Upper lobe of left lung (tissue), 6 donors: ENCODE results near the gene CDH13. TPM values are rescaled to one million over a fixed set of nuclear protein-coding genes. Genes with fewer than 3 reads are reported as not detected.
A peak's percentile ranks its signal among the peaks of the same experiment; 100 is the strongest.

Source experiments
- ATAC-seq, 2 donors: fragments of 200-7000 bp; cut with Tn5 transposase; one replicate each; pipeline ENCODE4 v1.9.1; 2022; ENCODE audit warnings: mild to moderate bottlenecking in 2 of 2, moderate library complexity in 2 of 2; ENCODE audit not compliant: low FRiP score in 2 of 2
- DNase-seq, 2 donors: peaks; one replicate each; pipeline ENCODE4 v3.0.0-alpha.2; 2019 to 2020
- H3K27ac ChIP-seq, 4 donors: fragments of 200-600 bp; sonication (generic); one replicate each; pipeline ENCODE4 v1.5.1; 2016 to 2019
- H3K27me3 ChIP-seq, 4 donors: fragments of 200-600 bp; sonication (generic); one replicate each; pipeline ENCODE4 v1.5.1; 2017 to 2019
- H3K36me3 ChIP-seq, 4 donors: fragments of 200-600 bp; sonication (generic); one replicate each; pipeline ENCODE4 v1.5.1; 2016 to 2019
- H3K4me1 ChIP-seq, 4 donors: fragments of 200-600 bp; sonication (generic); one replicate each; pipeline ENCODE4 v1.5.1; 2018 to 2019
- H3K4me3 ChIP-seq, 4 donors: fragments of 200-600 bp; sonication (generic); one replicate each; pipeline ENCODE4 v1.5.1; 2017 to 2019; ENCODE audit warnings: mild to moderate bottlenecking in 2 of 4, moderate library complexity in 1 of 4
- H3K9me3 ChIP-seq, 4 donors: fragments of 200-600 bp; sonication (generic); one replicate each; pipeline ENCODE4 v1.5.1; 2018 to 2019
- CTCF ChIP-seq, 6 experiments: fragments of 450-650 bp in 4 of 6; fragments of 200-600 bp in 2 of 6; sonication (generic) in 2 of 6; IDR thresholded peaks; one replicate each; pipeline ENCODE4 v1.5.1; 2016 to 2019; ENCODE audit warnings: antibody characterized with exemption in 6 of 6
- EP300 ChIP-seq, 4 donors: sonication (generic); formaldehyde crosslinking; IDR thresholded peaks; one replicate each; pipeline ENCODE4 v1.5.1; 2017; ENCODE audit warnings: antibody characterized with exemption in 4 of 4, control low read depth in 2 of 4
- POLR2A ChIP-seq, 4 donors: fragments of 450-650 bp; IDR thresholded peaks; one replicate each; pipeline ENCODE4 v1.5.1; 2016 to 2017; ENCODE audit warnings: antibody characterized with exemption in 4 of 4, mild to moderate bottlenecking in 2 of 4
- POLR2AphosphoS5 ChIP-seq, 2 donors: sonication (generic); formaldehyde crosslinking; IDR thresholded peaks; one replicate each; pipeline ENCODE4 v1.5.1; 2017; ENCODE audit warnings: antibody characterized with exemption in 2 of 2
- WGBS, 2 donors: methylation state at CpG; one replicate each; pipeline ENCODE4 v1.1.5; 2017 to 2018; 5-methylcytosine and 5-hydroxymethylcytosine counted together
- total RNA-seq, 6 donors: library from RNA; depleted of rRNA in 4 of 6; stranded (reverse); fragments of >200 nt in 4 of 6; gene quantifications; one replicate each; pipeline versions ENCODE4 v1.1.0 to v1.2.1, GENCODE V29; 2016 to 2021
- donor health status: DM: no; HTN: no; CAD: no; lungs with moderate emphysema.
- donor health status: DM: no; HTN: yes; CAD: no; lungs with severe emphysema.

Gene CDH13
- total RNA-seq, 6 donors from 2014 or later = 11.3 to 39.8 (median 19.9) TPM

- Histone ChIP-seq H3K4me3 (no peak overlapping the region), H3K9me3 (no peaks in the 10 kb centered on the region), H3K36me3 (no peaks in the 10 kb centered on the region), H3K27me3 (no peaks in the 10 kb centered on the region), H3K4me1 (peaks cover 14 to 34% (median 18%) of the 10 kb centered on the region in 4 donors), H3K27ac (no peak overlapping the region)
- ATAC-seq (no peak), DNase-seq (no peak)
- TF ChIP-seq CTCF (IDR thresholded peaks at IDR 0.05) = no peak
- no peak for TF ChIP-seq POLR2AphosphoS5 (IDR thresholded peaks at IDR 0.05)
- TF ChIP-seq EP300 (IDR thresholded peaks at IDR 0.05) = no peak
- TF ChIP-seq POLR2A (IDR thresholded peaks at IDR 0.05) = no peak
- 92 to 94% methylated on average over 4 to 5 of the region's 5 CpGs for WGBS, 2 donors
These were observed 1177.6 kb downstream of the CDH13 start for GRCh38 chr16:83804366-83804765.

GRCh38 chr16:83806036-83806435 lies 1179.3 kb downstream of the CDH13 start:
- Histone ChIP-seq H3K27ac (peak overlapping the region; percentile 45 to 91 (median 61)), H3K4me1 (peaks cover 22 to 50% (median 25%) of the 10 kb centered on the region in 4 donors)
- 46 to 58% methylated on average over 5 of the region's 5 CpGs for WGBS, 2 donors

GRCh38 chr16:83806731-83807130 lies 1180.0 kb downstream of the CDH13 start:
- ATAC-seq (no peak), DNase-seq (no peak)
- Histone ChIP-seq H3K27ac (peak overlapping the region in 2 of 4 donors; percentile 32 to 91), H3K27me3 (no peaks in the 10 kb centered on the region), H3K9me3 (no peaks in the 10 kb centered on the region), H3K4me1 (peaks cover 22 to 52% (median 27%) of the 10 kb centered on the region in 4 donors), H3K4me3 (no peak overlapping the region), H3K36me3 (peaks cover 0 to 11% (median 1%) of the 10 kb centered on the region in 4 donors)
- no peak for TF ChIP-seq EP300 (IDR thresholded peaks at IDR 0.05)
- TF ChIP-seq CTCF (IDR thresholded peaks at IDR 0.05) = no peak
- TF ChIP-seq POLR2AphosphoS5 (IDR thresholded peaks at IDR 0.05) = no peak
- TF ChIP-seq POLR2A (IDR thresholded peaks at IDR 0.05) = no peak
- WGBS, 2 donors = 93 to 94% methylated on average over 6 of the region's 6 CpGs

More at GRCh38 chr16:83806036-83806435, 1179.3 kb downstream of the CDH13 start:
- peaks cover 0 to 4% (median 1%) of the 10 kb centered on the region in 4 donors for H3K36me3 ChIP-seq
- no peaks in the 10 kb centered on the region for H3K27me3 ChIP-seq
- DNase-seq = no peak
- no peak for ATAC-seq
- H3K9me3 ChIP-seq = no peaks in the 10 kb centered on the region
- H3K4me3 ChIP-seq = no peak overlapping the region
- TF ChIP-seq EP300 (IDR thresholded peaks at IDR 0.05) = no peak
- TF ChIP-seq POLR2AphosphoS5 (IDR thresholded peaks at IDR 0.05) = no peak
- no peak for TF ChIP-seq CTCF (IDR thresholded peaks at IDR 0.05)
- no peak for TF ChIP-seq POLR2A (IDR thresholded peaks at IDR 0.05)

GRCh38 chr16:83807327-83807709 lies 1180.5 kb downstream of the CDH13 start:
- Histone ChIP-seq H3K9me3 (no peaks in the 10 kb centered on the region), H3K36me3 (peaks cover 0 to 17% (median 2%) of the 10 kb centered on the region in 4 donors), H3K27me3 (no peaks in the 10 kb centered on the region), H3K4me3 (peak overlapping the region in 3 of 4 donors; percentile 68 to 84 (median 83)), H3K4me1 (peaks cover 17 to 46% (median 25%) of the 10 kb centered on the region in 4 donors), H3K27ac (peak overlapping the region; percentile 79 to 91 (median 86))
- whole genome bisulfite sequencing, 2 donors = 81 to 84% methylated on average over 4 to 8 of the region's 8 CpGs
- ATAC-seq (no peak), DNase-seq (no peak)
- TF ChIP-seq POLR2AphosphoS5 (IDR thresholded peaks at IDR 0.05) (no peak), POLR2A (IDR thresholded peaks at IDR 0.05) (no peak), CTCF (IDR thresholded peaks at IDR 0.05) (no peak), EP300 (IDR thresholded peaks at IDR 0.05) (no peak)
